K562 (cell line): ENCODE results near the gene NT5DC1. TPM values are rescaled to one million over a fixed set of nuclear protein-coding genes. Genes with fewer than 3 reads are reported as not detected.

Experiments
- BHLHE40 ChIP-seq: IDR thresholded peaks from 2 replicates; pipeline ENCODE4 v1.6.1; 2011; ENCODE audit warnings: low read length, improper control_type of control experiment
- CREB3 ChIP-seq: fragments of 450-650 bp; conservative IDR thresholded peaks from 2 replicates; pipeline ENCODE4 v1.6.1; 2016; ENCODE audit warnings: missing genetic modification characterization, low read depth, mild to moderate bottlenecking, missing compliant biosample characterization, moderate library complexity
- CREM ChIP-seq: IDR thresholded peaks from 2 replicates; pipeline ENCODE4 v1.6.1; 2014; ENCODE audit warnings: antibody characterized with exemption, low read depth
- MIER1 ChIP-seq: fragments of 450-650 bp; IDR thresholded peaks from 2 replicates; pipeline ENCODE4 v1.6.1; 2016; ENCODE audit warnings: antibody characterized with exemption, mild to moderate bottlenecking, low read depth
- NCOA4 ChIP-seq: fragments of 450-650 bp; IDR thresholded peaks from 2 replicates; pipeline ENCODE4 v1.6.1; 2018; ENCODE audit warnings: mild to moderate bottlenecking; ENCODE audit not compliant: partially characterized antibody
- NCOR1 ChIP-seq: fragments of 450-650 bp; IDR thresholded peaks from 2 replicates; pipeline ENCODE4 v1.6.1; 2016; ENCODE audit warnings: mild to moderate bottlenecking, moderate library complexity
- PML ChIP-seq: IDR thresholded peaks from 2 replicates; pipeline ENCODE4 v1.6.1; 2012; ENCODE audit warnings: low read length, inconsistent platforms
- POLR2B ChIP-seq: fragments of 450-650 bp; IDR thresholded peaks from 2 replicates; pipeline ENCODE4 v1.6.1; 2018; ENCODE audit warnings: low read depth; ENCODE audit not compliant: partially characterized antibody
- PRDM10 ChIP-seq: fragments of 450-650 bp; IDR thresholded peaks from 2 replicates; pipeline ENCODE4 v1.6.1; 2018; ENCODE audit not compliant: partially characterized antibody
- RBM34 ChIP-seq: fragments of 200-400 bp; formaldehyde crosslinking; IDR thresholded peaks from 2 replicates; pipeline ENCODE4 v1.6.1; 2018; ENCODE audit warnings: low read length, borderline replicate concordance; ENCODE audit not compliant: insufficient read depth
- SIN3B ChIP-seq: fragments of 450-650 bp; IDR thresholded peaks from 2 replicates; pipeline ENCODE4 v1.6.1; 2017; ENCODE audit warnings: low read depth, mild to moderate bottlenecking, moderate library complexity
- SP2 ChIP-seq: IDR thresholded peaks from 2 replicates; pipeline ENCODE4 v1.6.1; 2011; ENCODE audit warnings: mild to moderate bottlenecking, low read depth, low read length, moderate library complexity; ENCODE audit not compliant: poor library complexity, severe bottlenecking; ENCODE audit errors: extremely low read depth
- TAF15 ChIP-seq: fragments of 200-400 bp; formaldehyde crosslinking; IDR thresholded peaks from 2 replicates; pipeline ENCODE4 v1.6.1; 2017; ENCODE audit warnings: mild to moderate bottlenecking, low read depth, low read length, moderate library complexity
- TCF3 ChIP-seq: sonication (generic); formaldehyde crosslinking; IDR thresholded peaks from 2 replicates; pipeline ENCODE4 v1.4.0; 2020; ENCODE audit warnings: mild to moderate bottlenecking, missing genetic modification reagents
- ZFX ChIP-seq: sonication (generic); formaldehyde crosslinking; IDR thresholded peaks from 2 replicates; pipeline ENCODE4 v1.8.0; 2022; ENCODE audit warnings: mild to moderate bottlenecking, missing genetic modification reagents, moderate library complexity
- ZNF583 ChIP-seq: fragments of 250-450 bp; sonication (Bioruptor Pico); IDR thresholded peaks from 2 replicates; pipeline ENCODE4 v1.4.0; 2020
- ZZZ3 ChIP-seq: fragments of 450-650 bp; IDR thresholded peaks from 2 replicates; pipeline ENCODE4 v1.6.1; 2016; ENCODE audit warnings: antibody characterized with exemption, mild to moderate bottlenecking, moderate library complexity
- polyA plus RNA-seq, 8 experiments: library from polyadenylated mRNA; depleted of rRNA in 4 of 8; stranded (reverse) in 5 of 8; unstranded in 3 of 8; fragments of >200 nt; fragmentation: Nextera tagmentation in 2 of 8; fragmentation: Illumina TruSeq in 1 of 8; extraction: Ambion mirVana in 2 of 8; extraction: Trizol in 1 of 8; gene quantifications; 2 replicates each; pipeline versions ENCODE4 v1.2.1 to v1.2.3, GENCODE V29; 2011 to 2014; ENCODE audit warnings: inconsistent platforms in 1 of 8, missing spikeins in 1 of 8
- total RNA-seq, 7 experiments: library from RNA; depleted of rRNA in 6 of 7; stranded (reverse); fragments of >200 nt in 6 of 7; fragmentation: Illumina TruSeq in 2 of 7; extraction: Trizol in 2 of 7; gene quantifications; 2 replicates each; pipeline versions ENCODE4 v1.2.1 to v1.2.3, GENCODE V29; 2011 to 2021; ENCODE audit warnings: low replicate concordance in 1 of 7
- TF ChIP-seq, protein P1 (sequence below): fragments of 450-650 bp; IDR thresholded peaks from 2 replicates; pipeline ENCODE4 v1.6.1; 2014; ENCODE audit warnings: low read depth, mild to moderate bottlenecking, moderate library complexity, borderline replicate concordance
- TF ChIP-seq, protein P2 (sequence below), 2 experiments: fragments of 450-650 bp; IDR thresholded peaks; 2 replicates each; pipeline ENCODE4 v1.6.1; 2016
- TF ChIP-seq, protein P3 (sequence below): fragments of 250-450 bp; sonication (Bioruptor Pico); IDR thresholded peaks from 2 replicates; pipeline ENCODE4 v1.8.0; 2021; ENCODE audit warnings: moderate library complexity, mild to moderate bottlenecking, inconsistent platforms

The NT5DC1 gene
- total and polyA plus RNA-seq, 9 of the 15 experiments (the other 6 are each of a cell fraction or from before 2014, with no cell fraction given) = 4.9 to 28.5 (median 16.3) TPM

GRCh38 chr6:116100419-116101301 lies at the start of gene NT5DC1 (continued):
- TF ChIP-seq CREM = peak; percentile 14
- no peak for TF ChIP-seq NCOA4
- TF ChIP-seq RBM34 = 0 out of 2 replicates have a peak, but pooled peaks have one; percentile 52
- no peak for TF ChIP-seq BHLHE40
- TF ChIP-seq, protein P1, sequence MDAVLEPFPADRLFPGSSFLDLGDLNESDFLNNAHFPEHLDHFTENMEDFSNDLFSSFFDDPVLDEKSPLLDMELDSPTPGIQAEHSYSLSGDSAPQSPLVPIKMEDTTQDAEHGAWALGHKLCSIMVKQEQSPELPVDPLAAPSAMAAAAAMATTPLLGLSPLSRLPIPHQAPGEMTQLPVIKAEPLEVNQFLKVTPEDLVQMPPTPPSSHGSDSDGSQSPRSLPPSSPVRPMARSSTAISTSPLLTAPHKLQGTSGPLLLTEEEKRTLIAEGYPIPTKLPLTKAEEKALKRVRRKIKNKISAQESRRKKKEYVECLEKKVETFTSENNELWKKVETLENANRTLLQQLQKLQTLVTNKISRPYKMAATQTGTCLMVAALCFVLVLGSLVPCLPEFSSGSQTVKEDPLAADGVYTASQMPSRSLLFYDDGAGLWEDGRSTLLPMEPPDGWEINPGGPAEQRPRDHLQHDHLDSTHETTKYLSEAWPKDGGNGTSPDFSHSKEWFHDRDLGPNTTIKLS = peak; percentile 78; the same call in 1 of the 2 replicates
- 0 out of 2 replicates have a peak, but pooled peaks have one; percentile 27 for TF ChIP-seq ZNF583 (CRISPR knock-in tag)
- no peak for TF ChIP-seq ZZZ3
- TF ChIP-seq MIER1 = no peak
- no peak; the same call in 1 of the 2 replicates for TF ChIP-seq SIN3B
- TF ChIP-seq, protein P2, sequence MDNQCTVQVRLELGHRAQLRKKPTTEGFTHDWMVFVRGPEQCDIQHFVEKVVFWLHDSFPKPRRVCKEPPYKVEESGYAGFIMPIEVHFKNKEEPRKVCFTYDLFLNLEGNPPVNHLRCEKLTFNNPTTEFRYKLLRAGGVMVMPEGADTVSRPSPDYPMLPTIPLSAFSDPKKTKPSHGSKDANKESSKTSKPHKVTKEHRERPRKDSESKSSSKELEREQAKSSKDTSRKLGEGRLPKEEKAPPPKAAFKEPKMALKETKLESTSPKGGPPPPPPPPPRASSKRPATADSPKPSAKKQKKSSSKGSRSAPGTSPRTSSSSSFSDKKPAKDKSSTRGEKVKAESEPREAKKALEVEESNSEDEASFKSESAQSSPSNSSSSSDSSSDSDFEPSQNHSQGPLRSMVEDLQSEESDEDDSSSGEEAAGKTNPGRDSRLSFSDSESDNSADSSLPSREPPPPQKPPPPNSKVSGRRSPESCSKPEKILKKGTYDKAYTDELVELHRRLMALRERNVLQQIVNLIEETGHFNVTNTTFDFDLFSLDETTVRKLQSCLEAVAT (IDR thresholded peaks at IDR 0.05) = peak in 1 of 2 experiments; percentile 52; a peak in 1 of 4 replicates
- TF ChIP-seq SP2 = no peak
- TF ChIP-seq TCF3 (CRISPR knock-in tag) = no peak
- peak; percentile 96 for TF ChIP-seq ZFX (CRISPR knock-in tag)
- no peak for TF ChIP-seq CREB3 (tag)
- TF ChIP-seq PRDM10 = peak; percentile 88
- peak; percentile 35; the same call in 1 of the 2 replicates for TF ChIP-seq PML
- peak; percentile 73 for TF ChIP-seq POLR2B
- TF ChIP-seq NCOR1 = no peak; the same call in 1 of the 2 replicates
- TF ChIP-seq TAF15 = no peak
- TF ChIP-seq, protein P3, sequence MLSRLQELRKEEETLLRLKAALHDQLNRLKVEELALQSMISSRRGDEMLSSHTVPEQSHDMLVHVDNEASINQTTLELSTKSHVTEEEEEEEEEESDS (CRISPR knock-in tag) = no peak
